ENCODE results near the gene NPAS2.

The NPAS2 gene

GRCh38 chr2:100974712-100975520 lies 155.0 kb downstream of the NPAS2 start:
- DNase-seq, result no peak

- DNase-seq, result no peak
Observed at GRCh38 chr2:100975521-100975785, 155.5 kb downstream of the NPAS2 start.

- no peak for DNase-seq
Observed at GRCh38 chr2:100976061-100976460, 156.1 kb downstream of the NPAS2 start.

- no peak for DNase-seq
Observed at GRCh38 chr2:100976645-100977391, 156.9 kb downstream of the NPAS2 start.

- DNase-seq, result no peak
Observed at GRCh38 chr2:100977511-100977910, 157.6 kb downstream of the NPAS2 start.

GRCh38 chr2:100978582-100979191 lies 158.7 kb downstream of the NPAS2 start:
- DNase-seq, result no peak

DNA sequence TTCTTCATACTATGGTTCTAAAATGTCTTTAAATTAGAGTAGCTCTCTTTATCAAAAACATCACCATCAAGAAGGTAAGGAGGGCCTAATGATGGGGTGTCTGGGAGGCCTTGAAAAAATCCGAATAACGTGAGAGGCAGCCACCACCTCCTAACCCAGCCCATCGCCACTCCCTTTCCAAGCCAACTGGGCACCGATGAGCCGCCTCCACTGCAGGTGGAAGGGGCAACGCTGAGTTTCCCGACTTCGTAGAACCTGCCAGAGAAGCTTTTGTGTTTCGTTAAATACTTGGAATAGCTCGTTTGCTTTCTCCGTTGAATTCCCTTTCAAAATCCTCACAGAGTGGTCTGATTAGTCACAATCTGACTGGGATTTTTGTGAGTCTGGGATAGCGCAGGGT lies 160.1 kb downstream of the NPAS2 start:
- DNase-seq, result no peak

- no peak for DNase-seq
Observed at GRCh38 chr2:100981011-100981410, 161.1 kb downstream of the NPAS2 start.

DNA sequence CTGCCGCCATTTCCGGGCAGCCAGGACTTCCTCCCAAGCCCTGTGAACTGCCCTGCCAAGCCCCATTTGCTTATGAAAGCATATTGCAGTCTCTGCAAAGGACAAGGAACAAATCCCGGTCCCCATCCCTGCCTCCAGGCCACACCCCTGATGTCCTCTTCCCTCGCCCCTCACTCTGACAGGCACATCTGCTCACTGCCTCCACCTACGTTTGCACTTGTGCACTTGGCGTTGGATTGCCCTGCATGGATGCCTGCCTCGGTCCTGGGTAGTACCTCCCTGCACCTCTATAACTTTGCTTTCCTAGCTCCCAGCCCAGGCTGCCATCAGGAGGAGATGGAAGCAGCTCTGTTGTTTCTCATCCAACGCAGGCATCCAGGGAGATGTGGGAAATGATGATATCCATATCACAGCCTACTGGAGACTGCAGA lies 162.5 kb downstream of the NPAS2 start:
- DNase-seq, result no peak

DNA sequence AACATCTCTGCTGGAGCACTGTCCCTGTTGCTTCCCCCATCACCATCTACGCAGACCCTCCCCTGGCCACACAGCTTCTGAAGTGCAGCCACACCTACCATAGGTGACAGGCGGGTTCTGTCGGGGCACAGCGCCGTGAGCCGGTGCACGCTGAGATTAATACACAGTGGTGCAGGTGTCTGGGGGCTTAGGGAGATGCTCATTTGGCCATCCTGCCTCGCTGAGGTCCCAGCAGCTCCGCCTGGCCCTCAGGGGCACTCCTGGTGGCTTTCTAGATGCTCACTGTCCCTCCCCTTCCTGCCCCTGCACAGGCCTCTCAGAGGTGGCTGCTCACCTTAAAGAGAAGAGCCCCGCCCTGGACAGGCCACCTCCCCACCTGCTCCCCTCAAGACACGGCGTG lies 163.3 kb downstream of the NPAS2 start:
- no peak for DNase-seq

DNA sequence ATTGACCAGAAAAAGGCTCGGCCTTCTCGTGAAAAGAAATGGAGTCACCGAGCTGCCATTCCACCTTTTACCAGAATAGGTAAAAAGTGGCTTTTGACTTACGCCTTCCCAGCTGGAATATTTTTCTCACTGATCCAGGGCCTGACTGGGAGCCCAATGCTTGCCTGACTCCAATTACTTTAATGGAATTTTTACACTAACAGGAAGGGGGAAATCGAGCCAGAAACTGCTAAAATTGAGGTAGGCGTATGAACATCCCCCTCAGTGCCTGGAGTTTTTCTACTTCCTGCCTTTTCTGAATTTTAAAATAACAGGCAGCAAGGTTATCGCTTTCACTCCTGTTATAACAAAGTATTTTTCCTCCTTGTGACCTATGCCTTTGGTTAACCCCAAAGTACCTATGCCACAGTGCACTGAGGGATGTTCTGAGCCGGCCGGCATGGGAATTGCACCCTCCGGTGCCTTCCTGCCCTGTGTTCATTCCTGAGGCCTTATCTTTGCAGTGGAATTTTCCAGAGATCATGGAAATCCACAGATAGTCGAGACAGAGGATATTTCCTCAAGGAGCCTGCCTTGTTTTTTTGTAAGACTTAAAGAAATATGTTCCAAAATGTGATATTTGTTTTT lies 163.9 kb downstream of the NPAS2 start:
- DNase-seq, result no peak

DNA sequence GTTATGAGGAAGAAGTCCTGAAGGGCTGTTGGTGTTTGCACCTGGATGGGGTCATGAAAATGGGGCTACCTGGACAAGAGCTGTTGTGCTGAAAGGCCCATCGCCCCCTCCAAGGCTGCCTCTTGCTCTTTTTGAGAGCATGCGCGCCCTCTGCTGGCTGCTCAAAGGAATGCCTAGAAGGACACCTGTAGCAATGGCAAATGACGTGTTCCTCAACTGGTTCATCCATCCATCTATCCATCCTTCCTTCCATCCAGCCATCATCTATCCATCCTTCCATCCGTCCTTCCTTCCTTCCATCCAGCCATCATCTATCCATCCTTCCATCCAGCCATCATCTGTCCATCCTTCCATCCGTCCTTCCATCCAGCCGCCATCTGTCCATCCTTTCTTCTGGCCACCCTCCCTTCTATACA lies 165.0 kb downstream of the NPAS2 start:
- DNase-seq, result peak; percentile 45 to 71 (median 65)

DNA sequence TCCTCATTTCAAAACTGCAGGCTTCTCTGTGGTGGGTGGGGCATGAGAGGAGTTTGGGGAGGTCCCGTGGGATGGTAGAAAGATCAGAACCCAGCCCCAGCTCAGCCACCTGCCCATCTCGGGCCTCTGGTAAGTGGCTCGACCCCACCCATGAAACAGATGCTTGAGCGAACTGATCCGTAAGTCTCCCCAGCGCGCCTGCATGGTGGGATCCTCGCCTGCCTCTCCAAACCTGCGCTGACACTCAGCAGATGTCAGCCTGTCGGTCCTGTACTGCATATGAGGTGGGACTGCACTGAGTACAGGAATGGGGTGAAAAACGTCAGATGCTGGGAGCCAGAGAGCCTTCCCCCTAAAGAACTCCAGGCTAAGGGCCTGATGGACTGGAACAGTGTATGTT lies 166.2 kb downstream of the NPAS2 start:
- DNase-seq, result no peak

- DNase-seq, result no peak
Observed at GRCh38 chr2:100987536-100987935, 167.6 kb downstream of the NPAS2 start.

GRCh38 chr2:100987974-100988373 lies 168.0 kb downstream of the NPAS2 start:
- DNase-seq, result no peak

DNA sequence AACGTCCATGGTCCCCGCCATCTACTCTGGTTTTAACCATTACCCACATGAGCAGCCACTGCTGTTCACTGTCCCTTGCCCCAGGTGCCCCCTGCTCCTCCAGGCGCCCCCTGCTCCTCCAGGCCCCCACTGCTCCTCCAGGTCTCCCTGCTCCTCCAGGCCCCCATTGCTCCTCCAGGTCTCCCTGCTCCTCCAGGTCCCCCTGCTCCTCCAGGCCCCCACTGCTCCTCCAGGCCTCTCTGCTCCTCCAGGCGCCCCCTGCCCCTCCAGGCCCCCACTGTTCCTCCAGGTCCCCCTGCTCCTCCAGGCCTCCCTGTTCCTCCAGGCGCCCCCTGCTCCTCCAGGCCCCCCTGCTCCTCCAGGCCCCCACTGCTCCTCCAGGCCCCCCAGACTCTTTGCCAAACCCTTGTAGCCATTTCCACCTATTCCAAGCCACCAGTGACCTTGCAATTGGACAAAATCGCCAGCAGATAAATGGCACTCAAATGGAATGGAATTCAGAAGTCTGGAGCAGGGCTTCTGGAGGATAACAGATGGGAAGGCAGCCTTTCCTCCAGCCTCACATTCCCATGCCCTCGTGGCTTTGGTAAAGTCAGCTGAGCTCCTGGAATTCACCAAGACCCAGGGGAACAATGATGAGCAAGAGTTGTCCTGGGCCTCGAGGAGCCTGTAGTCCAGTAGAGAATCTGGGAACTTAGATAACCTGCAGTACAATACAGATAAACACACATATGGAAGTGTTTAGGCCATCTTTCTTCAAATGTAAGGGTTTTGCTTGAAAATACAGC lies 168.9 kb downstream of the NPAS2 start:
- no peak for DNase-seq

DNA sequence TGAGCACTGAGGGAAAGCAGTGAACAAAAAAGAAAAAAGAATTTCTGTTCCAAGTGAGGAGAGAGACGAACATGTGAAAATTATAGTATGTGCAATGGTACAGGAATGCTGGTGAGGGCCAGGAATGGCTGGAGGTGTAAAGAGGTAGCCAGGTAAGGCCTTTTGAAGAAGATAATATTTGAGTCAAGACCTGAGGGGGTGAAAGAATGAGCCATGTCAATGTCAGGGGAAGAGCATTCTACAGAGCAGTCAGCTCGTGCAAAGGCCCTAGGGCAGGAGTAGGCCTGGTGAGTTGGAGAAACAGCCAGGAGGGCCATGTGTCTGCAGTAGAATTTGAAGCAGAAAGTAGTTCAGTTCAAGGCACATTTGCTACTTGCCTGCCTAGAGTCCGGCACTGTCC lies 169.7 kb downstream of the NPAS2 start:
- no peak for DNase-seq

- no peak for DNase-seq
Observed at GRCh38 chr2:100990166-100990565, 170.2 kb downstream of the NPAS2 start.

GRCh38 chr2:100990650-100991403 lies 170.9 kb downstream of the NPAS2 start:
- DNase-seq, result no peak

DNA sequence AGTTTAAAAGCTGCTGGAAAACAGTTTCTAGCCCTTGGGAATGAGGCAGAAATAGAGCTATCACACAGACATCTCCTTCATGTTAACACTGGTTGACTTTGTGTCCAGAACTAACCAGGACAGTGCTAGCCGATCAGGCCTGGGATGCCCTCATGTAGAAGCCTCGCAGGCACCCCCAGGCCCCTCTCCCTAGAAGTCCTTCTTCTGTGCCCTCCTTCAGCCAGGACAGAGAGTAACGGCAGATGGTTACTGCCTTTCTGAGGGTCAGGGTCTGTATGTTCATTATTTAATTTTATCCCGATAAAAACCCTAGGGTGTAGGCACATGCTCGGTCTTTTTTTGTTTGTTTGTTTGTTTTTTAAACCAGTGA lies 171.4 kb downstream of the NPAS2 start:
- no peak for DNase-seq

GRCh38 chr2:100992262-100992661 lies 172.3 kb downstream of the NPAS2 start:
- DNase-seq, result no peak

- DNase-seq, result no peak
Observed at GRCh38 chr2:100993294-100993693, 173.4 kb downstream of the NPAS2 start.

Data from T-helper 2 cell (primary cell).